ENCODE measurements around the gene LNX1. TPM values are rescaled to one million over a fixed set of nuclear protein-coding genes. Genes with fewer than 3 reads are reported as not detected.

LNX1 gene
- total RNA-seq, 1 experiment from 2014 or later = 3.3 TPM

GRCh38 chr4:53592122-53592521, 836 bp upstream of the LNX1 start:
- Histone ChIP-seq H3K4me2 (ENCODE audit: low read length) (peak overlapping the region; percentile 88), H3K9me3 (ENCODE audit: control insufficient read depth in 1 of 2, insufficient read depth in 1 of 2, low read depth in 1 of 2, low read length in 2 of 2) (no peaks in the 10 kb centered on the region), H3K27ac (ENCODE audit: low read depth, low read length) (peak overlapping the region; percentile 46), H3K9me2 (ENCODE audit: insufficient read depth) (no peaks in the 10 kb centered on the region), H3K4me1 (ENCODE audit: control insufficient read depth in 1 of 2, insufficient read depth in 2 of 2, low read length in 2 of 2) (peaks cover 18 to 30% of the 10 kb centered on the region in 2 experiments), H4K20me1 (ENCODE audit: insufficient read depth) (no peaks in the 10 kb centered on the region), H3K4me3 (replicated peaks in 1 of 2; ENCODE audit: low read depth in 1 of 2, low read length in 2 of 2) (peak overlapping the region in 1 of 2 experiments; percentile 55; a peak in 3 of 4 replicates), H3K27me3 (ENCODE audit: insufficient read depth, low read length) (no peaks in the 10 kb centered on the region), H3K36me3 (ENCODE audit: control insufficient read depth in 1 of 2, insufficient read depth in 2 of 2, low read length in 2 of 2) (no peaks in the 10 kb centered on the region), H3K9ac (ENCODE audit: low read length) (0 out of 2 replicates have a peak overlapping the region, but pooled peaks have one; percentile 15), H2AFZ (ENCODE audit: low read depth, low read length, poor library complexity, severe bottlenecking) (peak overlapping the region; percentile 91), H3K79me2 (ENCODE audit: insufficient read depth, low read length) (no peaks in the 10 kb centered on the region)
- no peak for DNase-seq (ENCODE audit: low read depth, low spot score)
- ChIA-PET CTCF (interaction anchor here (1.0 to 1.8 kb wide), 2 partner anchors 9 to 115 kb away, joined by 3 to 6 read pairs; no protein-coding TSS in a partner anchor), POLR2A (interaction anchor here (1.3 kb wide), 1 partner anchor 88 kb away, joined by 3 read pairs; no protein-coding TSS in a partner anchor), RAD21 (ENCODE audit: low non-redundant PET in 1 of 2, low total read pairs in 2 of 2, uncharacterized antibody in 2 of 2, unreplicated experiment in 2 of 2) (no interaction called here)
- TF ChIP-seq, protein P1, sequence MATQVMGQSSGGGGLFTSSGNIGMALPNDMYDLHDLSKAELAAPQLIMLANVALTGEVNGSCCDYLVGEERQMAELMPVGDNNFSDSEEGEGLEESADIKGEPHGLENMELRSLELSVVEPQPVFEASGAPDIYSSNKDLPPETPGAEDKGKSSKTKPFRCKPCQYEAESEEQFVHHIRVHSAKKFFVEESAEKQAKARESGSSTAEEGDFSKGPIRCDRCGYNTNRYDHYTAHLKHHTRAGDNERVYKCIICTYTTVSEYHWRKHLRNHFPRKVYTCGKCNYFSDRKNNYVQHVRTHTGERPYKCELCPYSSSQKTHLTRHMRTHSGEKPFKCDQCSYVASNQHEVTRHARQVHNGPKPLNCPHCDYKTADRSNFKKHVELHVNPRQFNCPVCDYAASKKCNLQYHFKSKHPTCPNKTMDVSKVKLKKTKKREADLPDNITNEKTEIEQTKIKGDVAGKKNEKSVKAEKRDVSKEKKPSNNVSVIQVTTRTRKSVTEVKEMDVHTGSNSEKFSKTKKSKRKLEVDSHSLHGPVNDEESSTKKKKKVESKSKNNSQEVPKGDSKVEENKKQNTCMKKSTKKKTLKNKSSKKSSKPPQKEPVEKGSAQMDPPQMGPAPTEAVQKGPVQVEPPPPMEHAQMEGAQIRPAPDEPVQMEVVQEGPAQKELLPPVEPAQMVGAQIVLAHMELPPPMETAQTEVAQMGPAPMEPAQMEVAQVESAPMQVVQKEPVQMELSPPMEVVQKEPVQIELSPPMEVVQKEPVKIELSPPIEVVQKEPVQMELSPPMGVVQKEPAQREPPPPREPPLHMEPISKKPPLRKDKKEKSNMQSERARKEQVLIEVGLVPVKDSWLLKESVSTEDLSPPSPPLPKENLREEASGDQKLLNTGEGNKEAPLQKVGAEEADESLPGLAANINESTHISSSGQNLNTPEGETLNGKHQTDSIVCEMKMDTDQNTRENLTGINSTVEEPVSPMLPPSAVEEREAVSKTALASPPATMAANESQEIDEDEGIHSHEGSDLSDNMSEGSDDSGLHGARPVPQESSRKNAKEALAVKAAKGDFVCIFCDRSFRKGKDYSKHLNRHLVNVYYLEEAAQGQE (IDR thresholded peaks at IDR 0.05; ENCODE audit: low read depth) = no peak
- TF ChIP-seq, protein P2, sequence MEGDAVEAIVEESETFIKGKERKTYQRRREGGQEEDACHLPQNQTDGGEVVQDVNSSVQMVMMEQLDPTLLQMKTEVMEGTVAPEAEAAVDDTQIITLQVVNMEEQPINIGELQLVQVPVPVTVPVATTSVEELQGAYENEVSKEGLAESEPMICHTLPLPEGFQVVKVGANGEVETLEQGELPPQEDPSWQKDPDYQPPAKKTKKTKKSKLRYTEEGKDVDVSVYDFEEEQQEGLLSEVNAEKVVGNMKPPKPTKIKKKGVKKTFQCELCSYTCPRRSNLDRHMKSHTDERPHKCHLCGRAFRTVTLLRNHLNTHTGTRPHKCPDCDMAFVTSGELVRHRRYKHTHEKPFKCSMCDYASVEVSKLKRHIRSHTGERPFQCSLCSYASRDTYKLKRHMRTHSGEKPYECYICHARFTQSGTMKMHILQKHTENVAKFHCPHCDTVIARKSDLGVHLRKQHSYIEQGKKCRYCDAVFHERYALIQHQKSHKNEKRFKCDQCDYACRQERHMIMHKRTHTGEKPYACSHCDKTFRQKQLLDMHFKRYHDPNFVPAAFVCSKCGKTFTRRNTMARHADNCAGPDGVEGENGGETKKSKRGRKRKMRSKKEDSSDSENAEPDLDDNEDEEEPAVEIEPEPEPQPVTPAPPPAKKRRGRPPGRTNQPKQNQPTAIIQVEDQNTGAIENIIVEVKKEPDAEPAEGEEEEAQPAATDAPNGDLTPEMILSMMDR (IDR thresholded peaks at IDR 0.05 in 2 of 3, conservative IDR thresholded peaks at IDR 0.05 in 1 of 3; ENCODE audit: borderline replicate concordance in 1 of 3, insufficient read depth in 1 of 3, low read depth in 2 of 3, low read length in 2 of 3) = no peak
- TF ChIP-seq EZH2 (IDR thresholded peaks at IDR 0.05) (no peak), ATF3 (IDR thresholded peaks at IDR 0.05) (no peak), YY1 (IDR thresholded peaks at IDR 0.05; ENCODE audit: extremely low read depth, insufficient replicate concordance, low read depth, low read length) (no peak), CEBPB (IDR thresholded peaks at IDR 0.05; ENCODE audit: low read depth) (no peak), ELF1 (IDR thresholded peaks at IDR 0.05; ENCODE audit: borderline replicate concordance, low read depth) (no peak), POLR2AphosphoS5 (IDR thresholded peaks at IDR 0.05; ENCODE audit: low read depth, low read length) (no peak), ZFX (IDR thresholded peaks at IDR 0.05) (no peak)
- ATAC-seq = no peak
- intact Hi-C loops (cut with micrococcal nuclease) = loop anchor here (5.0 kb wide), 2 partner anchors 100 to 395 kb away; no protein-coding TSS in a partner anchor
- no TSS peak for BruUV-seq (replicated peaks)

All from HCT116 (cell line).